Activated CD8-positive, alpha-beta memory T cell treated with anti-CD3 and anti-CD28 coated beads, Interleukin-2, amount 10 ng/mL, durations not matched to agents 7 days and 5 days (primary cell): ENCODE measurements around the gene PLEKHA1. TPM values are rescaled to one million over a fixed set of nuclear protein-coding genes. Genes with fewer than 3 reads are reported as not detected.

Source experiments
- ATAC-seq: fragments of 150-1000 bp; cut with Tn5 transposase; one replicate; pipeline ENCODE4 v1.10.0; 2021; ENCODE audit warnings: moderate library complexity
- CTCF ChIA-PET: fragments of 350-600 bp; sonication (Branson Sonifier 250); formaldehyde crosslinking; loops from one replicate; lab custom pipeline; 2021; ENCODE audit warnings: antibody characterized with exemption; lab: Charles Lee
- DNase-seq: peaks from one replicate; pipeline ENCODE4 v3.0.0-alpha.2; 2020
- H3K27ac Mint-ChIP-seq: one replicate; pipeline ENCODE4 v1.8.0; 2021; ENCODE audit warnings: mild to moderate bottlenecking, mixed read lengths
- H3K27me3 Mint-ChIP-seq: one replicate; pipeline ENCODE4 v1.8.0; 2021; ENCODE audit warnings: mixed read lengths
- H3K36me3 Mint-ChIP-seq: one replicate; pipeline ENCODE4 v1.8.0; 2021; ENCODE audit warnings: mild to moderate bottlenecking, mixed read lengths
- H3K4me1 Mint-ChIP-seq: one replicate; pipeline ENCODE4 v1.8.0; 2021; ENCODE audit warnings: mixed read lengths
- H3K4me3 Mint-ChIP-seq: one replicate; pipeline ENCODE4 v1.8.0; 2021; ENCODE audit warnings: mild to moderate bottlenecking, moderate library complexity, mixed read lengths
- H3K9me3 Mint-ChIP-seq: one replicate; pipeline ENCODE4 v1.8.0; 2022; ENCODE audit warnings: low read depth, mixed read lengths
- total RNA-seq, 2 experiments: library from RNA; stranded (reverse); gene quantifications; one replicate each; pipeline ENCODE4 v1.2.3, GENCODE V29; 2021

PLEKHA1 gene
- total RNA-seq, 2 experiments from 2014 or later, result 5.3 to 7.2 TPM

- peaks cover 22% of the 10 kb centered on the region for H3K4me1 Mint-ChIP-seq
- CTCF ChIA-PET, result interaction anchor here (0.7 kb wide), 1 partner anchor 9 kb away, joined by 3 read pairs; no protein-coding TSS in a partner anchor
Measured at GRCh38 chr10:122391875-122392274, 17.4 kb downstream of the PLEKHA1 start.

GRCh38 chr10:122392835-122393234, 18.3 kb downstream of the PLEKHA1 start:
- peaks cover 33% of the 10 kb centered on the region for H3K27me3 Mint-ChIP-seq
- ATAC-seq (no peak), DNase-seq (no peak)
- peaks cover 5% of the 10 kb centered on the region for H3K36me3 Mint-ChIP-seq
- H3K4me1 Mint-ChIP-seq, result peaks cover 18% of the 10 kb centered on the region
- no peak overlapping the region for H3K4me3 Mint-ChIP-seq
- no peaks in the 10 kb centered on the region for H3K9me3 Mint-ChIP-seq
- CTCF ChIA-PET, result no interaction called here
- no peak overlapping the region for H3K27ac Mint-ChIP-seq

More at GRCh38 chr10:122391875-122392274, 17.4 kb downstream of the PLEKHA1 start:
- Mint-ChIP-seq H3K4me3 (no peak overlapping the region), H3K9me3 (no peaks in the 10 kb centered on the region), H3K27ac (no peak overlapping the region), H3K36me3 (peaks cover 5% of the 10 kb centered on the region), H3K27me3 (peaks cover 39% of the 10 kb centered on the region)
- no peak for ATAC-seq
- no peak for DNase-seq

- peaks cover 5% of the 10 kb centered on the region for H3K36me3 Mint-ChIP-seq
- H3K27me3 Mint-ChIP-seq, result peaks cover 29% of the 10 kb centered on the region
- H3K9me3 Mint-ChIP-seq, result no peaks in the 10 kb centered on the region
- no peak overlapping the region for H3K27ac Mint-ChIP-seq
- DNase-seq, result no peak
- H3K4me3 Mint-ChIP-seq, result no peak overlapping the region
- no peak for ATAC-seq
- CTCF ChIA-PET, result no interaction called here
- H3K4me1 Mint-ChIP-seq, result peaks cover 13% of the 10 kb centered on the region
Measured at GRCh38 chr10:122393288-122393687, 18.8 kb downstream of the PLEKHA1 start.

GRCh38 chr10:122402548-122403131, 28.1 kb downstream of the PLEKHA1 start:
- DNase-seq (no peak), ATAC-seq (no peak)
- Mint-ChIP-seq H3K36me3 (peaks cover 1% of the 10 kb centered on the region), H3K4me1 (no peaks in the 10 kb centered on the region), H3K27ac (no peak overlapping the region), H3K9me3 (no peaks in the 10 kb centered on the region), H3K27me3 (no peaks in the 10 kb centered on the region), H3K4me3 (no peak overlapping the region)
- CTCF ChIA-PET, result no interaction called here

- ATAC-seq (no peak), DNase-seq (no peak)
- Mint-ChIP-seq H3K27me3 (no peaks in the 10 kb centered on the region), H3K36me3 (peaks cover 1% of the 10 kb centered on the region), H3K9me3 (no peaks in the 10 kb centered on the region), H3K27ac (no peak overlapping the region), H3K4me3 (no peak overlapping the region), H3K4me1 (peaks cover 2% of the 10 kb centered on the region)
- CTCF ChIA-PET, result interaction anchor here (1.0 kb wide), 1 partner anchor 16 kb away, joined by 3 read pairs; no protein-coding TSS in a partner anchor
Measured at GRCh38 chr10:122404576-122404975, 30.1 kb downstream of the PLEKHA1 start.

GRCh38 chr10:122407375-122408125, 33.0 kb downstream of the PLEKHA1 start:
- CTCF ChIA-PET, result interaction anchor here (1.0 kb wide), 1 partner anchor 8 kb away, joined by 3 read pairs; no protein-coding TSS in a partner anchor
- Mint-ChIP-seq H3K36me3 (no peaks in the 10 kb centered on the region), H3K4me3 (no peak overlapping the region), H3K9me3 (no peaks in the 10 kb centered on the region), H3K4me1 (peaks cover 2% of the 10 kb centered on the region), H3K27ac (no peak overlapping the region), H3K27me3 (no peaks in the 10 kb centered on the region)
- ATAC-seq, result no peak
- no peak for DNase-seq

- Mint-ChIP-seq H3K27ac (no peak overlapping the region), H3K4me1 (peaks cover 16% of the 10 kb centered on the region), H3K27me3 (no peaks in the 10 kb centered on the region), H3K9me3 (no peaks in the 10 kb centered on the region), H3K36me3 (peaks cover 9% of the 10 kb centered on the region), H3K4me3 (no peak overlapping the region)
- CTCF ChIA-PET, result interaction anchor here (0.8 to 2.8 kb wide), 2 partner anchors 21 to 115 kb away, joined by 3 to 13 read pairs; no protein-coding TSS in a partner anchor
- ATAC-seq (no peak), DNase-seq (no peak)
Measured at GRCh38 chr10:122413327-122413726, 38.8 kb downstream of the PLEKHA1 start.

- DNase-seq (no peak), ATAC-seq (no peak)
- H3K4me1 Mint-ChIP-seq, result peaks cover 40% of the 10 kb centered on the region
- no peaks in the 10 kb centered on the region for H3K27me3 Mint-ChIP-seq
- CTCF ChIA-PET, result no interaction called here
- no peaks in the 10 kb centered on the region for H3K9me3 Mint-ChIP-seq
- no peak overlapping the region for H3K27ac Mint-ChIP-seq
- H3K36me3 Mint-ChIP-seq, result peaks cover 16% of the 10 kb centered on the region
- no peak overlapping the region for H3K4me3 Mint-ChIP-seq
Measured at GRCh38 chr10:122417667-122418066, 43.2 kb downstream of the PLEKHA1 start.

GRCh38 chr10:122419016-122419415, 44.5 kb downstream of the PLEKHA1 start:
- ATAC-seq, result no peak
- no peaks in the 10 kb centered on the region for H3K9me3 Mint-ChIP-seq
- CTCF ChIA-PET, result interaction anchor here (1.2 to 2.1 kb wide), 4 partner anchors 16 to 120 kb away, joined by 3 to 6 read pairs (median 6); partner anchors contain the start of gene PLEKHA1
- H3K36me3 Mint-ChIP-seq, result peaks cover 16% of the 10 kb centered on the region
- no peak for DNase-seq
- no peaks in the 10 kb centered on the region for H3K27me3 Mint-ChIP-seq
- peaks cover 41% of the 10 kb centered on the region for H3K4me1 Mint-ChIP-seq
- no peak overlapping the region for H3K4me3 Mint-ChIP-seq
- H3K27ac Mint-ChIP-seq, result no peak overlapping the region

- Mint-ChIP-seq H3K27me3 (no peaks in the 10 kb centered on the region), H3K4me1 (peaks cover 41% of the 10 kb centered on the region), H3K36me3 (peaks cover 16% of the 10 kb centered on the region), H3K9me3 (no peaks in the 10 kb centered on the region), H3K27ac (no peak overlapping the region), H3K4me3 (no peak overlapping the region)
- no peak for ATAC-seq
- no peak for DNase-seq
- CTCF ChIA-PET, result interaction anchor here (1.2 to 2.1 kb wide), 4 partner anchors 15 to 121 kb away, joined by 3 to 6 read pairs (median 6); partner anchors contain the start of gene PLEKHA1
Measured at GRCh38 chr10:122419876-122420623, 45.5 kb downstream of the PLEKHA1 start.

GRCh38 chr10:122420624-122421007, 46.1 kb downstream of the PLEKHA1 start:
- H3K27me3 Mint-ChIP-seq, result no peaks in the 10 kb centered on the region
- H3K4me1 Mint-ChIP-seq, result peaks cover 41% of the 10 kb centered on the region
- DNase-seq (no peak), ATAC-seq (no peak)
- H3K36me3 Mint-ChIP-seq, result peaks cover 16% of the 10 kb centered on the region
- CTCF ChIA-PET, result no interaction called here
- H3K9me3 Mint-ChIP-seq, result no peaks in the 10 kb centered on the region
- H3K4me3 Mint-ChIP-seq, result no peak overlapping the region
- H3K27ac Mint-ChIP-seq, result no peak overlapping the region

GRCh38 chr10:122421054-122421625, 46.6 kb downstream of the PLEKHA1 start:
- Mint-ChIP-seq H3K27ac (no peak overlapping the region), H3K4me3 (no peak overlapping the region), H3K9me3 (no peaks in the 10 kb centered on the region), H3K36me3 (peaks cover 15% of the 10 kb centered on the region), H3K27me3 (no peaks in the 10 kb centered on the region), H3K4me1 (peaks cover 37% of the 10 kb centered on the region)
- DNase-seq, result no peak
- no peak for ATAC-seq
- CTCF ChIA-PET, result interaction anchor here (3.2 kb wide), 1 partner anchor 47 kb away, joined by 9 read pairs; the partner anchor contains the start of gene PLEKHA1

GRCh38 chr10:122421742-122422141, 47.2 kb downstream of the PLEKHA1 start:
- no peak for ATAC-seq
- no peak overlapping the region for H3K4me3 Mint-ChIP-seq
- H3K27ac Mint-ChIP-seq, result peak overlapping the region; percentile 45
- no peak for DNase-seq
- H3K27me3 Mint-ChIP-seq, result no peaks in the 10 kb centered on the region
- H3K9me3 Mint-ChIP-seq, result no peaks in the 10 kb centered on the region
- peaks cover 13% of the 10 kb centered on the region for H3K36me3 Mint-ChIP-seq
- CTCF ChIA-PET, result interaction anchor here (0.6 to 3.2 kb wide), 3 partner anchors 17 to 79 kb away, joined by 3 to 9 read pairs (median 5); partner anchors contain the start of gene PLEKHA1
- peaks cover 33% of the 10 kb centered on the region for H3K4me1 Mint-ChIP-seq
